ENCODE results near the gene CGAS.
"Not testable (repeated sequence)": the region's sequence is repeated elsewhere in the genome, so short reads cannot be mapped to it uniquely, and the experiment has no call there.

Gene CGAS

DNA sequence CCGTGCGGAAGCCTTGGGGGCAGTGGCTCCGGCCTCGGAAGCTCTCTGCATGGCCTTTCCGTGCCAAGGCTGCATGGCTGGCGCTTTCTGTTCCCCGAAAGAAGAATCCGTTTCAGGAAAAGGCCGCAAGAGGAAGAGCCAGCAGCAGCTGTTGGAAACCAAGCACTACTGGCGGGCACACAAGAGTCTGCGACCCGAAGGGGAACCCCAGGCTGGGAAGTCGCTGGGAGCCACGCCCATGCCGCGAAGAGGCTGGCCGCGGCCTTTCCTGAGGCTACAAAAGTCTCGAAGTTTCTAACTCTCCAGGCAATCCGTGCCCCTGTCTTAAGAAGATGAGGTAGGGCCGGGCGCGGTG, at the start of gene CGAS:
TSS of gene CGAS (minus strand) at position 191 of the 355 bp plus-strand sequence. CDS start at position 75, 116 bp downstream.
- DNase-seq (ENCODE audit: low read depth in 2 of 2): peak; percentile 53 to 56

- no peak for DNase-seq (ENCODE audit: low read depth in 2 of 2)
Observed at GRCh38 chr6:73497915-73498314, 45.8 kb upstream of the CGAS start.

DNA sequence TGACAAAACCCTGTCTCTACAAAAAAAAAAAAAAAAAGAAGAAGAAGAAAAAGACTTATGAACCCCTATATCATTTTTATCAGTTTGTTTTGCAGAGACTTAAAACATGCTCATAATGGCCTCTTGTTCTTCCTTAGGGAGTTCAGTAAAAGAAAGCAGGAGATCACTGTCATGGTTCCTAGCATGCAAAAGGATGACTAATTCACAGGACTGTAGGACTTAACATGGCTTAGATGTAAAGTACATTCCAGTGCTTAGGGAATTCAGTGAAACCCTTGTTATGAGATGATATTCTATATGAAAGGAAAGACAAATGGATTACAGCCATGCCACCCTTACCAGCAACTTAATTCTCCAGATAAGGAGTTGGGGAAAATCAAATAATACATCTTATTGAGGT, 39.3 kb upstream of the CGAS start:
- DNase-seq (ENCODE audit: low read depth in 2 of 2): no peak

- DNase-seq (ENCODE audit: low read depth in 2 of 2): no peak
Observed at GRCh38 chr6:73487473-73487872, 35.4 kb upstream of the CGAS start.

- no peak for DNase-seq (ENCODE audit: low read depth in 2 of 2)
Observed at GRCh38 chr6:73484438-73484837, 32.3 kb upstream of the CGAS start.

DNA sequence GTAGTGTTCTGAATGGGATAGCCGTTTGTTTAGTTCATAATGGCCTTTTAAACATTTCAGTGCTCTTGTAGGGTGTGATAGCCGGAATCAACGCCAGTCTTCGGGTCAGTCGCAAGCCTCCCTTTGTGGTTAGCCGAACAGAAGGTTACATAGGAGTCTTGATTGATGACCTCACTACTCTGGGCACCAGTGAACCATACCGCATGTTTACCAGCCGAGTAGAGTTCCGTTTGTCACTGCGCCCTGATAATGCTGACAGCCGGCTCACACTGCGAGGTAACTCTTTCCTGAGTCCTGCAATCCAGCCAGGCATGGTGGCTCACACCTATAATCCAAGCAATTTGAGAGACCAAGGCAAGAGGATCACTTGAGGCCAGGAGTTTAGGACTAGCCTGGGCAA, 29.9 kb upstream of the CGAS start:
- DNase-seq (ENCODE audit: low read depth in 2 of 2): no peak

DNA sequence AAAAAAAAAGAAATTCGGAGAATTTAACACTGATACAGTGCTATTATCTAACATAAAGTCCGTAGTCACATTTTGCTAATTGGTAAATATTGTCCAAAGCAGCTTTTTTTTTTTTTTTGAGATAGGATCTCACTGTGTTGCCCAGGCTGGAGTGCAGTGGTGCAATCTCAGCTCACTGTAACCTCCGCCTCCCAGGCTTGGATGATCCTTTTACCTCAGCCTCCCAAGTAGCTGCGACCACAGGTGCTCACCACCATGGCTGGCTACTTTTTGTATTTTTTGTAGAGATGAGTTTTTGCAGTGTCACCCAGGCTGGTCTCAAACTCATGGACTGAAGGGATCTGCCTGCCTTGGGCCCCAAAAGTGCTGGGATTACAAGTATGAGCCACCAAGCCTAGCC, 25.3 kb upstream of the CGAS start:
- DNase-seq (ENCODE audit: low read depth in 2 of 2): no peak

- no peak for DNase-seq (ENCODE audit: low read depth in 2 of 2)
Observed at GRCh38 chr6:73476723-73477122, 24.6 kb upstream of the CGAS start.

- no peak for DNase-seq (ENCODE audit: low read depth in 2 of 2)
Observed at GRCh38 chr6:73471686-73472290, 19.7 kb upstream of the CGAS start.

DNA sequence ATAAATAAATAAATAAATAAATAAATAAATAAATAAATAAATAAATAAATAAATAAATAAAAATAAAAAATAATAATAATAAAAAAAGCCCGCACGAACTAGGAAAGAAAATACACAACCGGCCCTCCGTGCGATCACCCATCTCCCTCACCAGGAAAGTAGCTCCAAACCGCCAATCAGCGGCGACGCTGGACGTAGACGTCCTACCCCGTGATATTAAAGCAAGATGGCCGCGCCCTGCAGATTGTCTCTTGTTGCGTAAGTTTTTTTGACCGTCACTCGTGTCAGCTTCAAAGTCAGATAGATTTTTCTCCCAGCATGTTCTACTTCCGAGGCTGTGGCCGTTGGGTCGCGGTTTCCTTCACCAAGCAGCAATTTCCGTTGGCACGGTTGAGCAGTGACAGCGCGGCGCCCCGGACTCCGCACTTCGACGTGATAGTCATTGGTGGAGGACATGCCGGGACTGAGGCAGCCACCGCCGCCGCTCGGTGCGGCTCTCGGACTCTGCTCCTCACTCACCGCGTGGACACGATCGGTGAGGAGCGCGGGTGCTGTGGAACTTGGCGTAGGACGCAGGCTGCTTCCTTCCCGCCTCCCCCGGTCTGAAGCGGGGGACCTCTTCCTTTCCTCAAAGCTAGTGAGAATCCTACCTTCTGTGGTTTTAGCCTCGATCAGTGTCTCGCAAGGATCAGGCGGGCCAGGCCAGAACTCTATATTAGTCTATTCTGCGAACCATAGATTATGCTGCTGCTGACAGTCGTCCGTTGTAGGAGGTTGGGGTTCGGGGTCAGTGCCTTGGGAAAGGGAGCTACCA, 9.6 kb upstream of the CGAS start, which contains the start of gene MTO1:
TSS of gene MTO1 (plus strand) at position 201 of the 814 bp plus-strand sequence. CDS start at position 319, 118 bp downstream.
- peak; percentile 65 to 74 for DNase-seq (ENCODE audit: low read depth in 2 of 2)

DNA sequence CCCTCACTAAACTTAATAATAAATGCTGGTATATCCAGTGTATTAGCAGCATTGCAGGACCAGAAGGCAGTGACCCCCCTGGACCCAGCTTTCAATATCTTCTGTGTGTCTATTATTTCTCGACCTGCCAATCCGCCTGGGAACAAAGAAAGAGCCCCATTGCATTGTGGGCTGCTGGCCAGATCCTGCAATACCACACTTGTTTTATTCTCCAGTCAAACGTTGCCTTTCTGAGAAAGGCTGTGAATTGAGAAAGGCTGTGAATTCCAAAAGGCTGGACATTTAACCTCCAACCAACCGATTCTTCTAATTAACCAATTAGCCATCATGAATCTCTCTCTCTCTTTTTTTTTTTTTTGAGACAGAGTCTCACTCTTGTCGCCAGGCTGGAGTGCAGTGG, 8.0 kb upstream of the CGAS start:
- no peak for DNase-seq (ENCODE audit: low read depth in 2 of 2)

GRCh38 chr6:73459474-73459873, 7.4 kb upstream of the CGAS start:
- not testable (repeated sequence) for DNase-seq (ENCODE audit: low read depth in 2 of 2)

GRCh38 chr6:73455865-73456629, 4.0 kb upstream of the CGAS start:
- DNase-seq (ENCODE audit: low read depth in 2 of 2): no peak

DNA sequence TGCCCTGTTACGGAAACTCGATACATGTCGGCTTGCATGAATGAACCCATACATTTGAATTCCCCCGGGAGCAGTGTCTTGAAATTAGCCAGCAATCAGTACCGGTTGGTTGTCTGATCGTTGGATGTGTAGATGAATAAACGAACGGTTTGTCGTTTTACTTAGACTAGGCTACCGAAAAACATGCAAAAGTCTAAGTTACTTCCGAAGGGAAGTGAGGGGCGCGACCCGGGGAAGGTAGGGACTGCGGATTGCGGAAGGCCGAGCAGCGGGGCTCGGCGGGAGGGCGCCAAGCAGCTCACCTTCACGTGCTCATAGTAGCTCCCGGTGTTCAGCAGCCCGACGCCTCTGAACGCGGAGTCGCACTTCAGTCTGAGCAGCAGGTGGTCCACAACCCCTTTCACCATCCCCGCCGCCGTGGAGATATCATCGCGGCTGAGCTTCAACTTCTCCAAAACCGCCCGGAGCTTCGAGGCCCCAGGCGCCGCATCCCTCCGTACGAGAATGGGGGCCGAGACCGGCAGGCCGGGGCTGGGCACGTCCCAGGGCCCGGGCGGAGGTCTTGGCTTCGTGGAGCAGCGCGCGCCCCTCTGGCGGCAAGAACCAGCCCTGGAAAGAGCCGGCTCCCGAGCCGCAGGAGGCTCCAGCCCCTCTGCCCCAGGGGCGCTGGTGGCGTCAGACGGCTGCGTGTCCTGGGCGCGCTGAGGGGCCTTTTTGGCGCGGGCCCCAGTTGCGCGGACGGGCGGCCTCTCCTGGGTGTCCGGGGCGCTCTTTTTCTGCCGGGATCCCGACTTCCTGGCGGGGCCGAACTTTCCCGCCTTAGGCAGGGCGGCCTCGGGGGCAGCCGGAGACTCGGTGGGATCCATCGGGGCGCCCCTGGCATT, 632 bp downstream of the CGAS start:
- DNase-seq (ENCODE audit: low read depth in 2 of 2): no peak

DNA sequence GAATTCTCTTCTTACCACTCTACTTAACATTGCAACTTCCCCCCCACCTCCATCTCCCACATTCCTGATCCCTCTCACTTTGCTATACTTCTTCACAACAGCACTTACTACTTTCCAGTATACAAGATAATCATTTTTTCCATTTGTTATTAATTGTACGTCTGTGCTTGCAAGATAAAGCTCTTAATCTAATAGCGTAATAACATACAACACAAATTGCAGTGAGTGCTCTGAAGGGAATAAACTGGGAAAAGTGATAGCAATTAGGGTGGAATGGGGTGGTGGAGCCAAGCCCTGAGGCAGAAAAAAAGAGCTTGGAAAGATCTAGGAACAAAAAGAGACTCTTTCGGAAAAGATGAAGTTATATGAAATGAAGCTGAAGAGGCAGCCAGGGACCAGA, 8.5 kb downstream of the CGAS start:
- DNase-seq (ENCODE audit: low read depth in 2 of 2): no peak

GRCh38 chr6:73435236-73435635, 16.9 kb downstream of the CGAS start:
- no peak for DNase-seq (ENCODE audit: low read depth in 2 of 2)

- no peak for DNase-seq (ENCODE audit: low read depth in 2 of 2)
Observed at GRCh38 chr6:73421534-73421933, 30.6 kb downstream of the CGAS start.

DNA sequence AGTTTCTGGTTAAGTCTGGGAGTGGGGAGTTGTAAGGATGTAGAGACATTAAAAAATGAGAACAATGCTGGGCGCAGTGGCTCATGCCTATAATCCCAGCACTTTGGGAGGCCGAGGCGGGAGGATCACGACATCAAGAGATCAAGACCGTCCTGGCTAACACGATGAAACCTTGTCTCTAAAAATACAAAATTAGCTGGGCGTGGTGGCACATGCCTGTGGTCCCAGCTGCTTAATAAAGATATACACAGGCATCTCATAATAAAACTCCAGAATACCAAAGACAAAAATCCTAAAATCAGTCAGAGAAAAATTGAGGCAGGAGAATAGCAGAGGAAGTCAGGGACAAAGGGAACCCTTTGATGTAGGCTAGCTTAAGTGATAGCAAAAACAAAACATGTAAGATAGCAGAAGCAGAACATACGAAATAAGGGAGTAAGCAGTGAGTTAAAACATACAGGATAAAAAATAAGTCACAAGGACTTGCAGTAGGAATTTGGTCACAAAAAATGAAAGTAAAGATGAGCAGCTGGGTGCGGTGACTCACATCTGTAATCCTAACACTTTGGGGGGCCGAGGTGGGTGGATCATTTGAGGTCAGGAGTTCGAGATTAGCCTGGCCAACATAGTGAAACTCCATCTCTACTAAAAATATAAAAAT, 33.9 kb downstream of the CGAS start:
- no peak for DNase-seq (ENCODE audit: low read depth in 2 of 2)

DNA sequence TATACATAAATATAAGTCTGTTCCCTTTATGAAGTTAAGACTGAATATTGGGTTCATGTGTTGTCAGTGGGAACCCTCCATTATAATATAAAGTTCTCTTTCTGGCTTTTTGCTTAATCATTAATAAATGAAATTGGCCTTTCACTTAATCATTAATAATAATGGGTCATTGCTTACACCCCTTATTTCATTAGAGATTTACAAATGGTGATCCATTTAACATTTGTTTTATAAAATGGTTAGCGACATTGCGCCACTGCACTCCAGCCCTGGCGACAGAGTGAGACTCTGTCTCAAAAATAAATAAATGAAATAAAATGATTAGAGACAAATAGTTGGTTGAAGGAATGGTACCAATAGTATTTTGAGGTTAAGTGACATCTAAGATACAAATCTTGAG, 39.0 kb downstream of the CGAS start:
- no peak for DNase-seq (ENCODE audit: low read depth in 2 of 2)

GRCh38 chr6:73409395-73409794, 42.7 kb downstream of the CGAS start:
- no peak for DNase-seq (ENCODE audit: low read depth in 2 of 2)

- no peak for DNase-seq (ENCODE audit: low read depth in 2 of 2)
Observed at GRCh38 chr6:73400656-73401055, 51.4 kb downstream of the CGAS start.

Measured in activated CD8-positive, alpha-beta memory T cell treated with anti-CD3 and anti-CD28 coated beads for 4 hours (primary cell).